GM12878 (cell line): Measurements from ENCODE around the gene UQCRH. TPM values are rescaled to one million over a fixed set of nuclear protein-coding genes. Genes with fewer than 3 reads are reported as not detected.
A peak's percentile ranks its signal among the peaks of the same experiment; 100 is the strongest.

Experiments used
- CBX5 ChIP-seq: sonication (generic); IDR thresholded peaks from 2 replicates; pipeline ENCODE4 v1.6.1; 2016; ENCODE audit warnings: low read depth, moderate library complexity, mild to moderate bottlenecking, inconsistent platforms
- CREB1 ChIP-seq: IDR thresholded peaks from 2 replicates; pipeline ENCODE4 v1.6.1; 2012; ENCODE audit warnings: low read depth, mild to moderate bottlenecking, inconsistent platforms
- CREM ChIP-seq: IDR thresholded peaks from 2 replicates; pipeline ENCODE4 v1.6.1; 2014; ENCODE audit warnings: antibody characterized with exemption, low read depth
- FOS ChIP-seq: IDR thresholded peaks from 3 replicates; pipeline ENCODE4 v1.6.1; 2011; ENCODE audit warnings: borderline replicate concordance; ENCODE audit not compliant: insufficient read length; ENCODE audit errors: extremely low read depth
- HCFC1 ChIP-seq: fragments of 150-350 bp; IDR thresholded peaks from 2 replicates; pipeline ENCODE4 v1.6.1; 2014; ENCODE audit warnings: low read length
- IKZF2 ChIP-seq, 2 experiments: fragments of 450-650 bp; IDR thresholded peaks; 2 replicates each; pipeline ENCODE4 v1.6.1; 2017; ENCODE audit warnings: mild to moderate bottlenecking in 2 of 2, moderate library complexity in 2 of 2
- KDM1A ChIP-seq: fragments of 200-600 bp; sonication (generic); IDR thresholded peaks from 2 replicates; pipeline ENCODE4 v1.6.1; 2016; ENCODE audit warnings: borderline replicate concordance
- LARP7 ChIP-seq: fragments of 450-650 bp; IDR thresholded peaks from 2 replicates; pipeline ENCODE4 v1.6.1; 2017; ENCODE audit warnings: mild to moderate bottlenecking
- MEF2B ChIP-seq: fragments of 450-650 bp; IDR thresholded peaks from 2 replicates; pipeline ENCODE4 v1.6.1; 2018; ENCODE audit warnings: mild to moderate bottlenecking, moderate library complexity; ENCODE audit not compliant: partially characterized antibody, poor library complexity, severe bottlenecking
- PAX5 ChIP-seq: IDR thresholded peaks from 2 replicates; pipeline ENCODE4 v1.6.1; 2011; ENCODE audit warnings: low read depth, low read length, borderline replicate concordance
- RELA ChIP-seq: fragments of 450-650 bp; IDR thresholded peaks from 2 replicates; pipeline ENCODE4 v1.8.0; 2014; ENCODE audit warnings: borderline replicate concordance; ENCODE audit not compliant: partially characterized antibody
- RUNX3 ChIP-seq: IDR thresholded peaks from 2 replicates; pipeline ENCODE4 v1.6.1; 2012; ENCODE audit warnings: low read length, inconsistent platforms
- SMC3 ChIP-seq: IDR thresholded peaks from 2 replicates; pipeline ENCODE4 v1.6.1; 2011; ENCODE audit warnings: low read length, improper control_type of control experiment, borderline replicate concordance
- SREBF2 ChIP-seq: IDR thresholded peaks from 2 replicates; pipeline ENCODE4 v1.6.1; 2012; ENCODE audit warnings: mild to moderate bottlenecking, low read length
- TCF7 ChIP-seq: IDR thresholded peaks from 2 replicates; pipeline ENCODE4 v1.6.1; 2014; ENCODE audit warnings: antibody characterized with exemption, borderline replicate concordance
- ZNF217 ChIP-seq: fragments of 450-650 bp; IDR thresholded peaks from 2 replicates; pipeline ENCODE4 v1.6.1; 2017; ENCODE audit warnings: antibody characterized with exemption, mild to moderate bottlenecking
- ZNF274 ChIP-seq: IDR thresholded peaks from one replicate; pipeline ENCODE4 v1.8.0; 2011; ENCODE audit not compliant: insufficient read length, insufficient read depth
- polyA plus RNA-seq, 11 experiments: library from polyadenylated mRNA; depleted of rRNA in 4 of 11; unstranded in 6 of 11; stranded (reverse) in 5 of 11; fragments of >200 nt; fragmentation: Nextera tagmentation in 4 of 11; fragmentation: Illumina TruSeq in 1 of 11; extraction: Ambion mirVana in 4 of 11; extraction: Trizol in 1 of 11; gene quantifications; 1 replicate in 1 of 11; 2 replicates in 10 of 11; pipeline versions ENCODE4 v1.2.1 to v1.2.3, GENCODE V29; 2011 to 2016; ENCODE audit warnings: inconsistent platforms in 2 of 11, missing spikeins in 2 of 11, low read depth in 1 of 11
- total RNA-seq, 4 experiments: library from RNA; depleted of rRNA in 3 of 4; stranded (reverse); fragments of >200 nt in 3 of 4; fragmentation: Illumina TruSeq in 1 of 4; extraction: Trizol in 1 of 4; gene quantifications; 2 replicates each; pipeline versions ENCODE4 v1.2.1 to v1.2.3, GENCODE V29; 2013 to 2021
- TF ChIP-seq, protein P1 (sequence below): fragments of 450-650 bp; IDR thresholded peaks from 2 replicates; pipeline ENCODE4 v1.6.1; 2017; ENCODE audit warnings: mild to moderate bottlenecking, moderate library complexity
- TF ChIP-seq, protein P2 (sequence below): IDR thresholded peaks from 2 replicates; pipeline ENCODE4 v1.6.1; 2012; ENCODE audit warnings: mild to moderate bottlenecking, low read depth, low read length
- TF ChIP-seq, protein P3 (sequence below): fragments of 450-650 bp; IDR thresholded peaks from 2 replicates; pipeline ENCODE4 v1.6.1; 2017; ENCODE audit warnings: low read depth, mild to moderate bottlenecking, moderate library complexity
- TF ChIP-seq, protein P4 (sequence below): fragments of 450-650 bp; IDR thresholded peaks from 2 replicates; pipeline ENCODE4 v1.6.1; 2014; ENCODE audit warnings: mild to moderate bottlenecking

UQCRH gene
- total and polyA plus RNA-seq, 10 of the 15 experiments (the other 5 are each of a cell fraction or from before 2014, with no cell fraction given) = 363 to 1,782 (median 597) TPM

DNA sequence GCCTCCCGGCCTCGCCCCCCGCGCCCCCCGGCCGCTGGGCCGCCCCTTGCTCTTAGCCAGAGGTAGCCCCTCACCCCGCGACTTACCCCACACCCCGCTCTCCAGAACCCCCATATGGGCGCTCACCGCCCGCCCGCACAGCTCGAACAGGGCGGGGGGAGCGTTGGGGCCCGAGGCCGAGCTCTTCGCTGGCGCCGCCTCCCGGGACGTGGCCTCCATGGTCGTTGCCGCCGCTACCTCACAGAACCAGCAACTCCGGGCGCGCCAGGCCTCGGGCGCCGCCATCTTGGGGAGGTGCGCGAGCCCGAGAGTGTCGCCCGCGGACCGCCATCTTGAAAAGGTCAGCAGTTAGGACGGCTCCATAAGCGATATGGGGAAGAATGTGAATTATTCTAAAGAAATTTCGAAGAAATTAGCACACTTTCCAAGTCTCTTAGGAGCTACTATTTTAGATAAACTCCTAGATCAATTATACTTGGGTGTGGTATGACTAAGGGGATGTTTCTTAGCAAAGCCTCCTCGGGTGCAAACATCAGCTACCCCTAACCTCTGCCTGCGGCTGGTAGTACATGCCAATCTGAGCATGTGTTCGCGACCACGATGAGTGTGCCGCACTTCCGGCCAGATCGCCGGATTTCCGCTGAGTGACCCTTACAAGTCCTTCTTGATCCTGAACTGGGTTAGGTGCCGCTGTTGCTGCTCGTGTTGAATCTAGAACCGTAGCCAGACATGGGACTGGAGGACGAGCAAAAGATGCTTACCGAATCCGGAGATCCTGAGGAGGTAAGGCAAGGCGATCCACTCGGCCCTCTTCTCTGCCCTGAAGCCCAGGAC lies at the start of gene UQCRH, which contains the start of gene LRRC41 (continued):
- TF ChIP-seq SMC3 (no peak), IKZF2 (IDR thresholded peaks at IDR 0.05) (no peak; a peak in 1 of 4 replicates), KDM1A (no peak), LARP7 (no peak), PAX5 (peak; percentile 79; the same call in 1 of the 2 replicates), SREBF2 (no peak), TCF7 (no peak), CBX5 (0 out of 2 replicates have a peak, but pooled peaks have one; percentile 55), MEF2B (peak; percentile 21), ZNF217 (no peak), RELA (peak; percentile 93), ZNF274 (no peak), CREB1 (peak; percentile 77), HCFC1 (peak; percentile 89), RUNX3 (peak; percentile 93), FOS (no peak), CREM (peak; percentile 49; the same call in 1 of the 2 replicates)
- TF ChIP-seq, protein P1, sequence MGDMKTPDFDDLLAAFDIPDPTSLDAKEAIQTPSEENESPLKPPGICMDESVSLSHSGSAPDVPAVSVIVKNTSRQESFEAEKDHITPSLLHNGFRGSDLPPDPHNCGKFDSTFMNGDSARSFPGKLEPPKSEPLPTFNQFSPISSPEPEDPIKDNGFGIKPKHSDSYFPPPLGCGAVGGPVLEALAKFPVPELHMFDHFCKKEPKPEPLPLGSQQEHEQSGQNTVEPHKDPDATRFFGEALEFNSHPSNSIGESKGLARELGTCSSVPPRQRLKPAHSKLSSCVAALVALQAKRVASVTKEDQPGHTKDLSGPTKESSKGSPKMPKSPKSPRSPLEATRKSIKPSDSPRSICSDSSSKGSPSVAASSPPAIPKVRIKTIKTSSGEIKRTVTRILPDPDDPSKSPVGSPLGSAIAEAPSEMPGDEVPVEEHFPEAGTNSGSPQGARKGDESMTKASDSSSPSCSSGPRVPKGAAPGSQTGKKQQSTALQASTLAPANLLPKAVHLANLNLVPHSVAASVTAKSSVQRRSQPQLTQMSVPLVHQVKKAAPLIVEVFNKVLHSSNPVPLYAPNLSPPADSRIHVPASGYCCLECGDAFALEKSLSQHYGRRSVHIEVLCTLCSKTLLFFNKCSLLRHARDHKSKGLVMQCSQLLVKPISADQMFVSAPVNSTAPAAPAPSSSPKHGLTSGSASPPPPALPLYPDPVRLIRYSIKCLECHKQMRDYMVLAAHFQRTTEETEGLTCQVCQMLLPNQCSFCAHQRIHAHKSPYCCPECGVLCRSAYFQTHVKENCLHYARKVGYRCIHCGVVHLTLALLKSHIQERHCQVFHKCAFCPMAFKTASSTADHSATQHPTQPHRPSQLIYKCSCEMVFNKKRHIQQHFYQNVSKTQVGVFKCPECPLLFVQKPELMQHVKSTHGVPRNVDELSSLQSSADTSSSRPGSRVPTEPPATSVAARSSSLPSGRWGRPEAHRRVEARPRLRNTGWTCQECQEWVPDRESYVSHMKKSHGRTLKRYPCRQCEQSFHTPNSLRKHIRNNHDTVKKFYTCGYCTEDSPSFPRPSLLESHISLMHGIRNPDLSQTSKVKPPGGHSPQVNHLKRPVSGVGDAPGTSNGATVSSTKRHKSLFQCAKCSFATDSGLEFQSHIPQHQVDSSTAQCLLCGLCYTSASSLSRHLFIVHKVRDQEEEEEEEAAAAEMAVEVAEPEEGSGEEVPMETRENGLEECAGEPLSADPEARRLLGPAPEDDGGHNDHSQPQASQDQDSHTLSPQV = peak; percentile 100
- TF ChIP-seq, protein P2, sequence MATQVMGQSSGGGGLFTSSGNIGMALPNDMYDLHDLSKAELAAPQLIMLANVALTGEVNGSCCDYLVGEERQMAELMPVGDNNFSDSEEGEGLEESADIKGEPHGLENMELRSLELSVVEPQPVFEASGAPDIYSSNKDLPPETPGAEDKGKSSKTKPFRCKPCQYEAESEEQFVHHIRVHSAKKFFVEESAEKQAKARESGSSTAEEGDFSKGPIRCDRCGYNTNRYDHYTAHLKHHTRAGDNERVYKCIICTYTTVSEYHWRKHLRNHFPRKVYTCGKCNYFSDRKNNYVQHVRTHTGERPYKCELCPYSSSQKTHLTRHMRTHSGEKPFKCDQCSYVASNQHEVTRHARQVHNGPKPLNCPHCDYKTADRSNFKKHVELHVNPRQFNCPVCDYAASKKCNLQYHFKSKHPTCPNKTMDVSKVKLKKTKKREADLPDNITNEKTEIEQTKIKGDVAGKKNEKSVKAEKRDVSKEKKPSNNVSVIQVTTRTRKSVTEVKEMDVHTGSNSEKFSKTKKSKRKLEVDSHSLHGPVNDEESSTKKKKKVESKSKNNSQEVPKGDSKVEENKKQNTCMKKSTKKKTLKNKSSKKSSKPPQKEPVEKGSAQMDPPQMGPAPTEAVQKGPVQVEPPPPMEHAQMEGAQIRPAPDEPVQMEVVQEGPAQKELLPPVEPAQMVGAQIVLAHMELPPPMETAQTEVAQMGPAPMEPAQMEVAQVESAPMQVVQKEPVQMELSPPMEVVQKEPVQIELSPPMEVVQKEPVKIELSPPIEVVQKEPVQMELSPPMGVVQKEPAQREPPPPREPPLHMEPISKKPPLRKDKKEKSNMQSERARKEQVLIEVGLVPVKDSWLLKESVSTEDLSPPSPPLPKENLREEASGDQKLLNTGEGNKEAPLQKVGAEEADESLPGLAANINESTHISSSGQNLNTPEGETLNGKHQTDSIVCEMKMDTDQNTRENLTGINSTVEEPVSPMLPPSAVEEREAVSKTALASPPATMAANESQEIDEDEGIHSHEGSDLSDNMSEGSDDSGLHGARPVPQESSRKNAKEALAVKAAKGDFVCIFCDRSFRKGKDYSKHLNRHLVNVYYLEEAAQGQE = no peak
- TF ChIP-seq, protein P3, sequence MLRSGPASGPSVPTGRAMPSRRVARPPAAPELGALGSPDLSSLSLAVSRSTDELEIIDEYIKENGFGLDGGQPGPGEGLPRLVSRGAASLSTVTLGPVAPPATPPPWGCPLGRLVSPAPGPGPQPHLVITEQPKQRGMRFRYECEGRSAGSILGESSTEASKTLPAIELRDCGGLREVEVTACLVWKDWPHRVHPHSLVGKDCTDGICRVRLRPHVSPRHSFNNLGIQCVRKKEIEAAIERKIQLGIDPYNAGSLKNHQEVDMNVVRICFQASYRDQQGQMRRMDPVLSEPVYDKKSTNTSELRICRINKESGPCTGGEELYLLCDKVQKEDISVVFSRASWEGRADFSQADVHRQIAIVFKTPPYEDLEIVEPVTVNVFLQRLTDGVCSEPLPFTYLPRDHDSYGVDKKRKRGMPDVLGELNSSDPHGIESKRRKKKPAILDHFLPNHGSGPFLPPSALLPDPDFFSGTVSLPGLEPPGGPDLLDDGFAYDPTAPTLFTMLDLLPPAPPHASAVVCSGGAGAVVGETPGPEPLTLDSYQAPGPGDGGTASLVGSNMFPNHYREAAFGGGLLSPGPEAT = peak; percentile 96
- TF ChIP-seq, protein P4, sequence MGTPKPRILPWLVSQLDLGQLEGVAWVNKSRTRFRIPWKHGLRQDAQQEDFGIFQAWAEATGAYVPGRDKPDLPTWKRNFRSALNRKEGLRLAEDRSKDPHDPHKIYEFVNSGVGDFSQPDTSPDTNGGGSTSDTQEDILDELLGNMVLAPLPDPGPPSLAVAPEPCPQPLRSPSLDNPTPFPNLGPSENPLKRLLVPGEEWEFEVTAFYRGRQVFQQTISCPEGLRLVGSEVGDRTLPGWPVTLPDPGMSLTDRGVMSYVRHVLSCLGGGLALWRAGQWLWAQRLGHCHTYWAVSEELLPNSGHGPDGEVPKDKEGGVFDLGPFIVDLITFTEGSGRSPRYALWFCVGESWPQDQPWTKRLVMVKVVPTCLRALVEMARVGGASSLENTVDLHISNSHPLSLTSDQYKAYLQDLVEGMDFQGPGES = peak; percentile 54; the same call in 1 of the 2 replicates
